22Rv1 (cell line): Measurements from ENCODE around the gene CHPF.

Experiments used
- H3K27ac ChIP-seq: fragments of 450-650 bp; 2 replicates; pipeline ENCODE4 v1.5.1; 2017
- CTCF ChIP-seq: fragments of 450-650 bp; IDR thresholded peaks from 2 replicates; pipeline ENCODE4 v1.5.1; 2017; ENCODE audit warnings: mild to moderate bottlenecking
- ZFX ChIP-seq: fragments of 450-650 bp; IDR thresholded peaks from 2 replicates; pipeline ENCODE4 v1.6.1; 2017; ENCODE audit warnings: antibody characterized with exemption, borderline replicate concordance

Gene CHPF

GRCh38 chr2:219570924-219571310, 27.3 kb upstream of the CHPF start:
- H3K27ac ChIP-seq, result peak overlapping the region; percentile 32; the same call in 1 of the 2 replicates
- no peak for TF ChIP-seq CTCF
- TF ChIP-seq ZFX, result no peak

GRCh38 chr2:219570194-219570923, 26.8 kb upstream of the CHPF start:
- TF ChIP-seq ZFX, result no peak
- TF ChIP-seq CTCF, result peak; percentile 25; the same call in 1 of the 2 replicates
- peak overlapping the region; percentile 32; the same call in 1 of the 2 replicates for H3K27ac ChIP-seq

GRCh38 chr2:219569635-219570034, 26.0 kb upstream of the CHPF start:
- no peak overlapping the region for H3K27ac ChIP-seq
- TF ChIP-seq CTCF, result no peak
- no peak for TF ChIP-seq ZFX

- no peak for TF ChIP-seq CTCF
- H3K27ac ChIP-seq, result no peak overlapping the region
Measured at GRCh38 chr2:219569041-219569440, 25.4 kb upstream of the CHPF start.

GRCh38 chr2:219567791-219568361, 24.3 kb upstream of the CHPF start:
- TF ChIP-seq CTCF, result no peak
- TF ChIP-seq ZFX, result no peak
- no peak overlapping the region for H3K27ac ChIP-seq

GRCh38 chr2:219567131-219567530, 23.5 kb upstream of the CHPF start:
- TF ChIP-seq CTCF, result no peak
- no peak for TF ChIP-seq ZFX
- H3K27ac ChIP-seq, result no peak overlapping the region

- TF ChIP-seq CTCF (no peak), ZFX (no peak)
- no peak overlapping the region for H3K27ac ChIP-seq
Measured at GRCh38 chr2:219566640-219567039, 23.0 kb upstream of the CHPF start.
